ENCODE data around the gene NECAB2. TPM values are rescaled to one million over a fixed set of nuclear protein-coding genes. Genes with fewer than 3 reads are reported as not detected.

NECAB2 gene
- total RNA-seq, 4 donors from 2014 or later: not detected

DNA sequence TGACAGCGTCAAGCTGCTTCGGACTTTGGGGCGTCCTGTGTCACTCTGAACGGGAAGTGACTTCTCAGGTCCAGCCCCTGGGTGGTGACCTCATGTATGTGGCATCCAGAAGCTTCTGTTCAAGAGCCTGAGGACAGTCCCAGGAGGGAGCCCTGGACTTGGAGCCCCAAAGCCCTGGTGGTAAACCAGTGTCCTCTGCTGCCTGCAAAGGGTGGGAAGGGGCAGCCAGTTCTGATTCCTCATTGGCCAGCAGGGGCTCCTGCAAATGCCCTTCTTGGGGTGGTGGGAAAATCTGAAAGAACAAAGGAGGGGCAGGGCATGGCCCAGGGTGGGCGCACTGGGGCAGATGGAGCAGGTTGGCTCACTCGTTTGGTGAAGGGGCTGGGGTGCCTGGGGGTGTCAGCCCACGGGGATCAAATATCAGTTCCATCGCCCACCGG, 13.4 kb upstream of the NECAB2 start:
- TF ChIP-seq, protein P1, sequence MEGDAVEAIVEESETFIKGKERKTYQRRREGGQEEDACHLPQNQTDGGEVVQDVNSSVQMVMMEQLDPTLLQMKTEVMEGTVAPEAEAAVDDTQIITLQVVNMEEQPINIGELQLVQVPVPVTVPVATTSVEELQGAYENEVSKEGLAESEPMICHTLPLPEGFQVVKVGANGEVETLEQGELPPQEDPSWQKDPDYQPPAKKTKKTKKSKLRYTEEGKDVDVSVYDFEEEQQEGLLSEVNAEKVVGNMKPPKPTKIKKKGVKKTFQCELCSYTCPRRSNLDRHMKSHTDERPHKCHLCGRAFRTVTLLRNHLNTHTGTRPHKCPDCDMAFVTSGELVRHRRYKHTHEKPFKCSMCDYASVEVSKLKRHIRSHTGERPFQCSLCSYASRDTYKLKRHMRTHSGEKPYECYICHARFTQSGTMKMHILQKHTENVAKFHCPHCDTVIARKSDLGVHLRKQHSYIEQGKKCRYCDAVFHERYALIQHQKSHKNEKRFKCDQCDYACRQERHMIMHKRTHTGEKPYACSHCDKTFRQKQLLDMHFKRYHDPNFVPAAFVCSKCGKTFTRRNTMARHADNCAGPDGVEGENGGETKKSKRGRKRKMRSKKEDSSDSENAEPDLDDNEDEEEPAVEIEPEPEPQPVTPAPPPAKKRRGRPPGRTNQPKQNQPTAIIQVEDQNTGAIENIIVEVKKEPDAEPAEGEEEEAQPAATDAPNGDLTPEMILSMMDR (IDR thresholded peaks at IDR 0.05; ENCODE audit: low read depth): no peak

DNA sequence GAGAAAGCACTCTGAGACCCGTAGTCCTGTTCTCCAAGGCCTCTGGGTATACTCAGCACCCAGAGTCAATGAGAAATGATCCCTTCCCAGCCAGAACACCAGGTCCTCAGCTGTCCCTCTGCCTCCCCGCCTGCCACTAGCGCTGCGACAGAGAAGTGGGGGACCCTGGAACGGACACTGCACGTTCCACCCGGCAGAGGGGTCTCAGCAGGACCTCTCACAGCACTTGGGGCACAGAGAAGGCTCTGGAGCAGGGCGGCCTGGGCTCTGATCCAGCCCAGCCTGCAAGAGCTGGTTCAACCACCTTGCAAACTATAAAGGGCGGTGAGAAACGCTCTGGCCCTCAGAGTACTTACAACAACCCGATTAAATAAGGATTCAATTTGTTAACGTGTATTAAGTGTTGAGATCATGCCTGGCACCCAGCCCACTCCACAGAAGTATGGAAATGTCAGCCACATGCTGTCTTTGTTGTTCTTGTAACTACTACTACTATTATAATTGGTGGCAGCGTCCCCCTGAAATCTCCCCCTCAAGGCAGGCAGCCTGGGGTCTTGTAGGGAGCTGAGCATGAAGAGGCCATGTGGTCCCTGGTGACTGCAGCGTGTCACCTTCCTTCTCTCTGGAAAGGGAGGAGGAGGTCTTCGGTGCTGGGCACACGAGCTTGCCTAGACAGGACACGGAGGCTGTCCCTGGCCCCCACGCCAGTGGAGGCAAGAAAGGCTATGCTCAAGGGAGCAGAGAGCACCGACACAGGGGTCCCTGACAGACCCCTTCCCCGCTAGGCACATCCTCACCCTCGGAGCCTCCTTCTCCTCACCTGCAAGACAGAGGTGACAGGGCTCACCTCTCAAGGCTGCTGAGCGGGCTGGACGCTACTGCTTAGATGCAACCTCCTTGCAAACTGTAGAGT, 12.6 kb upstream of the NECAB2 start:
- TF ChIP-seq, protein P1 (IDR thresholded peaks at IDR 0.05; ENCODE audit: low read depth): no peak

DNA sequence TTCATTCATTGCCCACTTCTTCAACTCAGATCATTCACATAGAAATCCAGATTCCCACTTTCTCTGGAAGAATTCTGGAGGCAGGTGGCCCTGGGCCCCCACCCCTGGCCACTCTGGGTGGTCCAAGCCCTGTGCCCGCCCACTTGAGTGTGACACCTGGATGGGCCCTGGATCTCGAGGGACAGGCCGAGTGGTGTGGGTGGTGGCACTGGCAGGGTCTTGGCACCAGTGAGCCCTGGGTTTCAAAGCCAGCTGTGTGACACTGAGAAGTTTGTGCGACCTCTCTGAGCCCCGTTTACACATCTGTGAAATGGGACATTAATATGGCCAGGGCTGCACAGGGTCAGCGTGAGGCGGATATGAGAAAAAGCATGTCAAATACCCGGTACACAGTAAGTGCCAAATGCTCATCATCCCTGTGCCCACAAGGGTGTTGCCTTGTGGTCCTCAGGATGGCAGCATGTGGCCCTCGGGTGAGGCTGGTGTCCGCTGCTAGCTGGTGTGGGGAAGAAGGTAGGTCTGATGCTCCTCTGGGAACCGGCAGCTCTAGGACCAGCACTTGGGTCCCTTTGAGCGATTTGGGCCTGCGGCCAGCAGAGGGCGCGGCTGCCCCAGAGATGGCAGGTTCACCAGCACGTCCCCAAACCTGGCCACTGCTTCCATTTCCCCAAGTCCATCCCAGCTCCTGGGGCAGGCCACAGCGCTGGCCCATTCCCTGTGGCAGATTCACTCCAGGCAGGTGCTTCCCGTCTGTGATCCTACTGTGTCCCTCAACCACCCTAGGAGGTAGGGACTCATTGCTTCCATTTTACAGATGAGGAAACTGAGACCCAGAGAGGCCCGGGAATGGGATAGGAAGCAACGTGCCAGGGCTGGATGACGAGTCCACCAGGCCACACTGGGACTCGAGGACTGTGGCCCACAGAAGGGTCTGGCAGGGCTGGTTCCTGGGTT, 11.4 kb upstream of the NECAB2 start:
- TF ChIP-seq, protein P1 (IDR thresholded peaks at IDR 0.05; ENCODE audit: low read depth): no peak

DNA sequence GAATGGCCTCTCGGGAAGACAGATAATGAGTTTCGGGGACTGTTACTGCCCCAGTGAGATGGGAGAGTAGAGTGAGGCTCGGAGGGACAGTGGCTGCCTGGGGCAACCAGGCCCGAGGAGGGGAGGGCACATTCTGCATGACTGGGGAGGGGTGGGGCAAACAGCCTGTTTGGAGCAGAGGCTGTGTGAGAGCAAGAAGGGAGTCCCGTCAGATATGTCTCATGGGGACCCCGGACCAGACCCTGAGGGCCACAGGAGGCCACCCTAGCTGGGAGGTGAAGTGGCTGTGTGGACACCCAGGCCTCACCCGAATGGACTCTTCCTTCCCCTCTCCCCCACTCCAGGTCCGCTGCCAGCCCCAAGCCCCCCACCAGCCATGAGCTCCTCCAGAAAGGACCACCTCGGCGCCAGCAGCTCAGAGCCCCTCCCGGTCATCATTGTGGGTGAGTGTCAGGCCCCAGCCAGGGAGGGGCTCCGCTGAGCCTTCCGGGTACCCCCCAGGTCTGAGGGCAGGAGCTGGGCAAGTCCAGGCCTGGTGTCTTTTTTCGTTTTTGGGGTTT, 10.7 kb upstream of the NECAB2 start:
- TF ChIP-seq, protein P1 (IDR thresholded peaks at IDR 0.05; ENCODE audit: low read depth): no peak

DNA sequence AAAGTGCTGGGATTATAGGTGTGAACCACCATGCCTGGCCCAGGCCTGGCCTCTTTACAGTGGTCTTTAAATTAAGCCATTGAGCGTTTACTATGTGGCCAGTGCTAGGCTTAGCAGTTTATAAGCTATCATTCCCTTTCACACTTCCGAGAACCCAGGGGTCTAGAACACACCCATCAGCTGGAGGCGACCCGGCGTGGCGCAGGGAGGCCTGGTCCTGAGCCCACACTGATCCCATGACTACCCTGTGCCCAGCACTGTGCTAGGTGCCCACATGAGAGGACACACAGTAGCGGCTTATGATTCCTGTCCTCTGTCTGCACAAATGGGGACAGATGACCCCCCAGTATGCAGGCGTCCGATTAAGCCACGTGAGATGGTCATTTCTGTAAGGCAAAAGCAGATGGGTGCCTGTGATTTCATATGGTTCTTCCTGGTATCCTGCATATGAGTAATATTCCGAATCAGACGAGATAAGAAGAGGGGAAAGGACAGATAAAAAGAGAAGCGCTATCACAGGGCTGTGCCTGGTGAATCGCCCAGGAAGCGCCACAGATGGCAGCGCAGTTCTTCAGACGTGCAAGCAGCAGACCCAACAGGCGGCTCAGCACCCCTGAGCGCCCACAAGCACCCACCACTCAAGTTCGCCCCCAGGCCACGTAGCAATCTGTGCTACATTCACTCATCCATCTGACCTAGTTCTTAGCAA, 9.8 kb upstream of the NECAB2 start:
- TF ChIP-seq, protein P1 (IDR thresholded peaks at IDR 0.05; ENCODE audit: low read depth): no peak

DNA sequence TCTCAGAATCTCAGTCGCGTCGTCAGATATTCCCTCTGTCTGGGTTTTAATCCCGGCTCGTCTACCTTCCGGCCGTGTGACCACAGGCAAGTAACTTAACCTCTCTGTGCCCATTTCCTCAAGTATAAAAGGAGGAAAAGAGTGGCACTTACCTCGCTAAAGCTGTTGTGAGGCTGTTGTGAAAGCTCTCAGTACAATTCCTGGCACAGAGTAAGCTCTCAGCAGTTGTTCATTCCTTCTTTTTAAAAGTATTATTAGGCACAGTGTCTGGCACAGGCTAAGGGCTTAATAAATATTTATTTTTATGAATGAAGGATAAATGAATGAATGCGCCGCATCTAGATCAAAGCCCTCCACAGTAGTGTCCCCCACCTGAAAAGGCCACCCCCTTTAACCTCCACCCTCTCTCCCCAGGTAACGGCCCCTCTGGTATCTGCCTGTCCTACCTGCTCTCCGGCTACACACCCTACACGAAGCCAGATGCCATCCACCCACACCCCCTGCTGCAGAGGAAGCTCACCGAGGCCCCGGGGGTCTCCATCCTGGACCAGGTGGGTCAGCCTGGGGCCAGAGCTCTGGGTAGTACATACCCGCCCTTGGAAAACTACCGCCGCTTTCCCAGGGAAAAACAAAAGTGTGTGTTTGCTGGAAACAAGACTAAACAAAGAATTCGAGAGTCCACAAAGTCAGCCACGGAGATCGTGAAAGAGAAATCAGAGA, 9.0 kb upstream of the NECAB2 start:
- TF ChIP-seq, protein P1 (IDR thresholded peaks at IDR 0.05; ENCODE audit: low read depth): no peak
